Mucosa of rectum (tissue), 2 donors: ENCODE data around the gene COCH.
"Not testable (repeated sequence)": the region's sequence is repeated elsewhere in the genome, so short reads cannot be mapped to it uniquely, and the experiment has no call there.

Experiments
- H3K27ac ChIP-seq, 2 donors: one replicate each; pipeline ENCODE4 v1.7.0; 2013; ENCODE audit warnings: inconsistent platforms in 2 of 2, low read depth in 2 of 2, low read length in 2 of 2
- H3K27me3 ChIP-seq, 2 donors: one replicate each; pipeline ENCODE4 v1.7.0; 2013; ENCODE audit warnings: low read length in 2 of 2; ENCODE audit not compliant: control insufficient read depth in 2 of 2, insufficient read depth in 2 of 2
- H3K36me3 ChIP-seq, 2 donors: one replicate each; pipeline ENCODE4 v1.7.0; 2013; ENCODE audit warnings: low read length in 2 of 2; ENCODE audit not compliant: control insufficient read depth in 2 of 2, insufficient read depth in 2 of 2
- H3K4me1 ChIP-seq, 2 donors: one replicate each; pipeline ENCODE4 v1.7.0; 2013; ENCODE audit warnings: low read length in 2 of 2, mild to moderate bottlenecking in 1 of 2; ENCODE audit not compliant: control insufficient read depth in 2 of 2, insufficient read depth in 2 of 2
- H3K4me3 ChIP-seq, 2 donors: one replicate each; pipeline ENCODE4 v1.7.0; 2013; ENCODE audit warnings: low read length in 2 of 2
- H3K9ac ChIP-seq, 2 donors: one replicate each; pipeline ENCODE4 v1.7.0; 2013; ENCODE audit warnings: low read length in 2 of 2, low read depth in 1 of 2, mild to moderate bottlenecking in 1 of 2
- H3K9me3 ChIP-seq, 2 donors: one replicate each; pipeline ENCODE4 v1.7.0; 2013; ENCODE audit warnings: low read length in 2 of 2; ENCODE audit not compliant: control insufficient read depth in 2 of 2
- donor health status: healthy.
- donor health status: Normal muscosa, but diverticular disease.

Gene COCH

DNA sequence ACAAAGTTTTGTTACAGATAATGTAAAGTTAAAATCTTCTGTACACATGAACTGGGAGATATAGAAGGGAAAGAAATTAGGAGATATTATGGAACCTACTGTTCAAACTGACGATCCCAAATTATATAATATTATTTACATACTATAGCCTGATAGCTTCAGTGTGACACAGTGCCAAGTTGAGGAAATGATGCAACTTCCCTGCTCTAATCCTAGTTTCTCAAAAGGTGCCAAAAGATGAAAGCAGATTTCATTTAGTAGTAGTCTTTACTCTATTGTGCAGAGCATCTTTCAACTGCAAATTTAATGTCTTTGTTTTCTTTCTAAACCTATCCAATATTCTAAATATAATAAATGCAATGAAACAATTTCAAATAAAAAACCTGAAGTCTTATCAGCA is 46.9 kb downstream of the COCH start:
- H3K9me3 ChIP-seq: no peaks in the 10 kb centered on the region
- H3K27ac ChIP-seq: no peak overlapping the region
- H3K9ac ChIP-seq: no peak overlapping the region
- H3K36me3 ChIP-seq: peaks cover 2 to 9% of the 10 kb centered on the region in 2 donors
- no peaks in the 10 kb centered on the region for H3K27me3 ChIP-seq
- H3K4me1 ChIP-seq: no peaks in the 10 kb centered on the region
- H3K4me3 ChIP-seq: no peak overlapping the region

DNA sequence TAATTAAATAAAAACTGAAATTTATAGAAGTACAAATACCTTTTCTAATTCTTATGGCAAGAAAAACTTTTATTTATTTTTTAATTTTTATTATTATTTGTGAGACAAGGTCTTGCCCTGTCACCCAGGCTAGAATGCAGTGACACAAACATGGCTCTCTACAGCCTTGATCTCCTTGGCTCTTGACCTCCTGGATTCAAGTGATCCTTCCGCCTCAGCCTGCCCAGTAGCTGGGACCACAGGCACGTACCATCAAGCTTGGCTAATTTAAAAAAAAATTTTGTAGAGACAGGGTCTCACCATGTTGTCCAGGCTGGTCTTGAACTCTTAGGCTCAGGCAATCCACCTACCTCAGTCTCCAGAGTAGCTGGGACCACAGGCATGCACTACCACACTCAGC is 47.4 kb downstream of the COCH start:
- Histone ChIP-seq H3K27me3 (no peaks in the 10 kb centered on the region), H3K9ac (no peak overlapping the region), H3K36me3 (peaks cover 2 to 9% of the 10 kb centered on the region in 2 donors), H3K9me3 (no peaks in the 10 kb centered on the region), H3K4me3 (no peak overlapping the region), H3K4me1 (no peaks in the 10 kb centered on the region), H3K27ac (no peak overlapping the region)

DNA sequence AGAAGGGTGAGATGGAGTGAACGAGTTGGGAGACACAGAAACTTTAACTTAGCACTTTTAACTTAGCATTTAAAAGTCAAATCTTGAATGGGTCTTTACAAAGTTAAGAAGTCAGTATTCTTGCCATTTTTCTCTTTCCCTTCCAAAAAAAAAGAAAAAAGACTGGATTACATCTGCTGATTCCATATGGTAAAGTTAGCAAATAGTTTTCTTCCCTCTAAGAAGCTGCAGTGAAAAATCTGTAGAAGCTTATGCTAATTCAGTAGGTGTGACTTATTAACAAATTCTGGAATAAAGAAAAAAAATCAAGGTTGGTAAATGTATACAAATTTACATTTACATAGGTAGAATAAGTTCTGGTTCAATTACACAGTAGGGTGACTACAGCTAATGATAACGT is 50.9 kb downstream of the COCH start:
- H3K27ac ChIP-seq: no peak overlapping the region
- no peaks in the 10 kb centered on the region for H3K27me3 ChIP-seq
- H3K36me3 ChIP-seq: peaks cover 0 to 7% of the 10 kb centered on the region in 2 donors
- H3K4me1 ChIP-seq: no peaks in the 10 kb centered on the region
- no peak overlapping the region for H3K9ac ChIP-seq
- H3K9me3 ChIP-seq: no peaks in the 10 kb centered on the region
- no peak overlapping the region for H3K4me3 ChIP-seq

DNA sequence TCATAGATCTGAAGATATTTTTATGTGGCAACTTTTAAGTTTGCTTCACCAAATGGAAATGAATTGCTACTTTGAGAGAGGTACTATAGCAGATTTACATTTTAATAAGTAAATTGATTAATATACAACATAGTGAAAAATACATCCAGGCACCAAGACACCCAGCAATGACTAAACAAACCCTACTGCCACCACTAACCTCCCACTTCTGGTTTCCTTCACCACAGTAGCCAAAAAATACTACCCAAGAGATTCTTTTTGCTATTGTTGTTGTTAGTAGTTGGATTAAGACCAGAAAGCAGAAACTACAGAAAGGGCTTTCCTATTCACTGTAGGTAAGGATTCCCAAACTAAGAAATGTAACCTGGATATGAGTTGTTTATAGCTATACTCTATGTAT is 54.1 kb downstream of the COCH start:
- Histone ChIP-seq H3K27ac (no peak overlapping the region), H3K9me3 (no peaks in the 10 kb centered on the region), H3K27me3 (no peaks in the 10 kb centered on the region), H3K9ac (no peak overlapping the region), H3K36me3 (no peaks in the 10 kb centered on the region), H3K4me3 (no peak overlapping the region), H3K4me1 (no peaks in the 10 kb centered on the region)

DNA sequence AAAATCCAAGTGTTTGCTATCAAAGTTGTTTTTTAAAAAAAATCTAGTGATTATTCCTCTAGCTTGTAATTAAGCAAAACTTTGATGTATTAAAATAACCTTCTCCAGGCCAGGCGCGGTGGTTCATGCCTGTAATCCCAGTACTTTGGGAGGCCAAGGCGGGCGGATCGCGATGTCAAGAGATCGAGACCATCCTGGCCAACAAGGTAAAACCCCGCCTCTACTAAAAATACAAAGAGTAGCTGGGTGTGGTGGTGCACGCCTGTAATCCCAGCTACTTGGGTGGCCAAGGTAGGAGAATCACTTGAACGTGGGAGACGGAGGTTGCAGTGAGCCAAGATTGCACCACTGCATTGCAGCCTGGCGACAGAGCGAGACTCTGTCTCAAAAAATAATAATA is 59.6 kb downstream of the COCH start:
- not testable (repeated sequence) for H3K27ac ChIP-seq, H3K4me3 ChIP-seq, H3K4me1 ChIP-seq

DNA sequence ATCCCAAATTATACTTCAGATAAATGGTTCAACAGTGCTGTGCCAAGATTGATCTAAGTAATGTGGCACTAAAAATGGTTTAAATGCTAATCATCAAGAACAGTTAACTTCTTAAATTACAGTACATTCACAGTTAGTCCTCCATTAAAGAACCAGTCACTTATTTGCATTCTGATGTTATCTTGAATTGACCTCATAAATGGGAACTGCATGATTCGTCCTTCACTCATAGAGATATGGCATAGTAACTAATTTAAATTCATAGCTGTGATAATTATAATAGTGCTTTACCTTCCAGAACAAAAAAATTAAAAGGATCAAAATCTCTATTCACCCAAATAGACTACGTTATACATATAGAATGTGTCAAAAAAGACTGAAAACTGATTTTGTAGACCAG is 61.1 kb downstream of the COCH start:
- H3K36me3 ChIP-seq: peaks cover 11 to 23% of the 10 kb centered on the region in 2 donors

More for the DNA sequence above, 59.6 kb downstream of the COCH start:
- not testable (repeated sequence) for H3K9me3 ChIP-seq, H3K27me3 ChIP-seq, H3K9ac ChIP-seq
- H3K36me3 ChIP-seq: peaks cover 10 to 22% of the 10 kb centered on the region in 2 donors

DNA sequence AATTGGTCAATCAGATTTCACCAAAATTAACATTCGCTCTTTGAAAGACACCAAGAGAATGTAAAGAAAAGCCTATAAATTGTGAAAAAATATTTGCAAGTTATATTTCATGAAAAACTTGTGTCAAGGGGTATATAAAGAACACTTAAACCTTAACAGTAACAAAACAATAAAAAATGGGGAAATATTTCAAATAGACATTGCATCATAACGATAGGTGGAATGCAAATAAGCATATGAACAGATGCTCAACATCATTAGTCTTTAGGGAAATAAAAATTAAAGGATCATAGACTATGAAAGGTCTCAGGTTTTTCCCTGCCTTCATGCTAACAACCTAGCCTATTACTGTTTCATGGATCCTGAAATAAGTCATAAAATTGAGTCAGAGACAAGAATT is 64.3 kb downstream of the COCH start:
- H3K4me1 ChIP-seq: no peaks in the 10 kb centered on the region
- H3K27me3 ChIP-seq: no peaks in the 10 kb centered on the region
- no peak overlapping the region for H3K27ac ChIP-seq
- H3K36me3 ChIP-seq: peaks cover 11 to 32% of the 10 kb centered on the region in 2 donors
- H3K9ac ChIP-seq: no peak overlapping the region
- no peaks in the 10 kb centered on the region for H3K9me3 ChIP-seq
- H3K4me3 ChIP-seq: no peak overlapping the region

More for the DNA sequence above, 61.1 kb downstream of the COCH start:
- H3K27ac ChIP-seq: no peak overlapping the region
- H3K4me1 ChIP-seq: no peaks in the 10 kb centered on the region
- no peak overlapping the region for H3K9ac ChIP-seq
- H3K27me3 ChIP-seq: no peaks in the 10 kb centered on the region
- no peaks in the 10 kb centered on the region for H3K9me3 ChIP-seq
- no peak overlapping the region for H3K4me3 ChIP-seq
